ENCODE data around the gene PLEKHM3. TPM values are rescaled to one million over a fixed set of nuclear protein-coding genes. Genes with fewer than 3 reads are reported as not detected.
A peak's percentile ranks its signal among the peaks of the same experiment; 100 is the strongest.

PLEKHM3 gene
- total and polyA plus RNA-seq, 2 of the 4 experiments (the other 2 are of a cell fraction): 2.4 to 11.3 TPM

DNA sequence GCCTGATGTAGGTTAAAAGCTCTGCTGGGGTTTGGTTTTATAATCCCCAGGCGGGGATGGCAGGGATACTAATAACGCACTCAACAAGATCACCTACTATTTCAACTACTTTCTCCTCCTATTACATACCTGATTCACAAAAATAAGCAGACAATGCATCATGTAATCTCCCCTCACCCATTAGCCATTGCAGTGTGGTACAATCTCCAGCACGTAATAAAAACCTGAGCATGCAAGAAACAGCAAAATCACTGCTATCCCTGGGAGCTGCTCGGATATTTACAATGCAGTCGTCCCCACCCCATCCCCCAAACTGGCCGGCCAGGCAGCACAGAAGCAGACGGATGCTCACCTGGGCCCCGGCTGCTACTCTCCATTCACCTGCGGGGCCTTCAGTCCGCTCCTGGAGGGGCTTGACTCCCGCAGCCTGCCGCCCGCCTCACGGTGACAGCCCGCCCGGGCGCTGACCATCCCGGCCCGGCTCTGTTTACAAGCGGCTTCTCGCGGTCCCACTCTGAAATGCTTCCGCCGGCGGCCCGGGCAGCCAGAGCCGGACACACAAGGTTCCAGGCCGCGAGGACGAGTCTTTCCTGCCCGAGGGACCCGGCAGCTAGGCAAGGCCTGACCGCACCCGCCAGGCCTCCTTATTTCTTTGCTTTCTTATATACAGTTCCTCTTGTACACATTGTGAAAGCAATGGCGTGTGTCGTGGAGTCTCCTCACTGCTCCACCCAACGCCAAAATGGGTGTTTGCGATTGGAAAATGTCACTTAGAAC lies at the start of gene PLEKHM3 (continued):
- TF ChIP-seq, protein P1, sequence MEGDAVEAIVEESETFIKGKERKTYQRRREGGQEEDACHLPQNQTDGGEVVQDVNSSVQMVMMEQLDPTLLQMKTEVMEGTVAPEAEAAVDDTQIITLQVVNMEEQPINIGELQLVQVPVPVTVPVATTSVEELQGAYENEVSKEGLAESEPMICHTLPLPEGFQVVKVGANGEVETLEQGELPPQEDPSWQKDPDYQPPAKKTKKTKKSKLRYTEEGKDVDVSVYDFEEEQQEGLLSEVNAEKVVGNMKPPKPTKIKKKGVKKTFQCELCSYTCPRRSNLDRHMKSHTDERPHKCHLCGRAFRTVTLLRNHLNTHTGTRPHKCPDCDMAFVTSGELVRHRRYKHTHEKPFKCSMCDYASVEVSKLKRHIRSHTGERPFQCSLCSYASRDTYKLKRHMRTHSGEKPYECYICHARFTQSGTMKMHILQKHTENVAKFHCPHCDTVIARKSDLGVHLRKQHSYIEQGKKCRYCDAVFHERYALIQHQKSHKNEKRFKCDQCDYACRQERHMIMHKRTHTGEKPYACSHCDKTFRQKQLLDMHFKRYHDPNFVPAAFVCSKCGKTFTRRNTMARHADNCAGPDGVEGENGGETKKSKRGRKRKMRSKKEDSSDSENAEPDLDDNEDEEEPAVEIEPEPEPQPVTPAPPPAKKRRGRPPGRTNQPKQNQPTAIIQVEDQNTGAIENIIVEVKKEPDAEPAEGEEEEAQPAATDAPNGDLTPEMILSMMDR (conservative IDR thresholded peaks at IDR 0.05; ENCODE audit: low read depth, low read length): 0 out of 2 replicates have a peak, but pooled peaks have one; percentile 1

All from IMR-90 (cell line).